RWPE1 (cell line): Measurements from ENCODE around the gene RAB6B.

Experiments
- CTCF ChIA-PET: fragments of 350-600 bp; sonication (Branson Sonifier 250); formaldehyde crosslinking; extraction: SDS; loops from one replicate; lab custom pipeline; 2021; lab: Yijun Ruan, JAX
- POLR2A ChIA-PET: fragments of 400-600 bp; formaldehyde crosslinking; extraction: SDS; loops from one replicate; lab custom pipeline; 2020; ENCODE audit warnings: antibody characterized with exemption; ENCODE audit not compliant: low non-redundant PET; lab: Yijun Ruan, JAX
- DNase-seq: peaks from one replicate; pipeline ENCODE4 v3.0.0; 2012; ENCODE audit warnings: low spot score
- H3K27ac ChIP-seq: fragments of 450-650 bp; 2 replicates; pipeline ENCODE4 v1.5.1; 2017
- CTCF ChIP-seq: fragments of 450-650 bp; conservative IDR thresholded peaks from 2 replicates; pipeline ENCODE4 v1.5.1; 2017; ENCODE audit warnings: low read depth, mild to moderate bottlenecking

RAB6B gene

GRCh38 chr3:133837487-133838295, 58.0 kb downstream of the RAB6B start:
- H3K27ac ChIP-seq: no peak overlapping the region
- DNase-seq: no peak
- TF ChIP-seq CTCF: no peak
- ChIA-PET POLR2A (no interaction called here), CTCF (no interaction called here)

- no peak for TF ChIP-seq CTCF
Measured at GRCh38 chr3:133836497-133837158, 59.1 kb downstream of the RAB6B start.

GRCh38 chr3:133835961-133836360, 59.7 kb downstream of the RAB6B start:
- no peak overlapping the region for H3K27ac ChIP-seq
- TF ChIP-seq CTCF: no peak
- ChIA-PET POLR2A (no interaction called here), CTCF (interaction anchor here (0.6 kb wide), 1 partner anchor 36 kb away, joined by 3 read pairs; no protein-coding TSS in a partner anchor)
- DNase-seq: no peak

More at GRCh38 chr3:133836497-133837158, 59.1 kb downstream of the RAB6B start:
- ChIA-PET POLR2A (no interaction called here), CTCF (interaction anchor here (0.6 kb wide), 1 partner anchor 36 kb away, joined by 3 read pairs; no protein-coding TSS in a partner anchor)
- no peak overlapping the region for H3K27ac ChIP-seq
- DNase-seq: no peak

GRCh38 chr3:133835418-133835743, 60.3 kb downstream of the RAB6B start:
- ChIA-PET CTCF (interaction anchor here (0.6 kb wide), 1 partner anchor 348 kb away, joined by 4 read pairs; no protein-coding TSS in a partner anchor), POLR2A (no interaction called here)
- no peak overlapping the region for H3K27ac ChIP-seq
- no peak for TF ChIP-seq CTCF
- no peak for DNase-seq

- ChIA-PET CTCF (interaction anchor here (0.6 kb wide), 1 partner anchor 348 kb away, joined by 4 read pairs; no protein-coding TSS in a partner anchor), POLR2A (no interaction called here)
- no peak overlapping the region for H3K27ac ChIP-seq
- TF ChIP-seq CTCF: no peak
- DNase-seq: no peak
Measured at GRCh38 chr3:133834621-133835417, 60.9 kb downstream of the RAB6B start.
